ENCODE measurements around the gene HEMK1.

HEMK1 gene

DNA sequence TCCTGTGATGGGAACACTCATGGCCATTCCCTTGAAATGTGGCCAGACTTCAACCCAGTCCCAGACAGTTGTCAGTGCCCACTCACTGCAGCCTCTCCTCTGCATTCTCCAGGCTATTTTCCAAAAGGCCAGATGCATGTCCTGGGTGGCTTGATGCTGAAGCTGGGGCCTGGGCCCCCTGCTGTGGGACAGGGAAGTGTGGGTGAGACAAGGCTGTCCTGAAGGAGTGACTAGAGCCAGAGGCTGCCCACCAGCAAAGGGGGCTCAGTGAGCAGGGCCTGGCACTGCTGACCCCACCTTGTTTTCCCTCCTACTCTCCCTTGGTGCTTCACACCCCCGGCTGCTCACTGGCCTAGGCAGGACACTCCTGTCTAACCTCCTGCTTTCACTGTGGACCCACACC is 30.4 kb downstream of the HEMK1 start:
- Histone ChIP-seq H3K27me3 (ENCODE audit: control insufficient read depth, low read length) (peaks cover 11% of the 10 kb centered on the region; the same call in 1 of the 2 replicates), H3K27ac (ENCODE audit: low read depth, low read length) (no peak overlapping the region), H3K36me3 (ENCODE audit: control insufficient read depth, low read length) (no peaks in the 10 kb centered on the region), H3K9me3 (ENCODE audit: control insufficient read depth, insufficient read depth, low read length) (no peaks in the 10 kb centered on the region), H3K4me2 (ENCODE audit: low read length) (no peak overlapping the region), H4K20me1 (ENCODE audit: control insufficient read depth, insufficient read depth, low read depth, low read length) (no peaks in the 10 kb centered on the region), H3F3A (ENCODE audit: control insufficient read depth, insufficient read depth) (no peaks in the 10 kb centered on the region), H3K79me2 (ENCODE audit: control insufficient read depth, low read length) (no peaks in the 10 kb centered on the region), H3K9me2 (replicated peaks; ENCODE audit: control insufficient read depth, low read length) (no peaks in the 10 kb centered on the region), H3K4me3 (ENCODE audit: low read length) (no peak overlapping the region), H3K4me1 (ENCODE audit: control insufficient read depth, low read length) (no peaks in the 10 kb centered on the region)
- no peak for TF ChIP-seq EZH2phosphoT487 (IDR thresholded peaks at IDR 0.05; ENCODE audit: borderline replicate concordance, low read length)

DNA sequence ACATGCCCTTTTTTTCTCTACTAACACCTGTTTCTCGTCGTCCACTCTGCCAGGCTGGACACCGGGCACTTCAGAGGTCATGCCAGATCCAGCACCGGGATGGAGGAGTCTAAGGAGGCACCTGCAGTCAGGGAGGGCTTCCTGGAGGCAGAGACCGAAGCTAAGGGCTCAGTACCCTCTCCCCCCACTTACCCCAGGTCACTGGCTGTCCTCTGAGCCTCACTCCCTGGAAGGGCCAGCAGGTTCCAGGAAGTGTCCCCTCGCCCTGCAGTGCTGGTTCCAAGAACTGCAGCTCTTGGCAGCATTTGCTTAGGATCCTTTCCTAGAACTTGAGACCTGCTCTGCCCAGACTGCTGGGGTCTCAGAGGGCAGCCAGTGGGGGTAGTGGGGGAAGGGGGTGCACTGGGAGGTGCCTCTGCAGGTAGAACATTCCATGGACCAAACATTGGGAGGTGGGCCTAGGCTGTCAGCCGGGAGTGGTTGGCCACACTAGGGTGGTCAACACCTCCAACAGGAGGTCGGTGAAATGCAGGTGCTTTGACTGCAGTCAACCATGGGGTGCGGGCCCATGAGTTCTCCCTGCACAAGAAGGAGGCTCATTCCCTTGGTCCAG is 30.9 kb downstream of the HEMK1 start:
- Histone ChIP-seq H3K27ac (ENCODE audit: low read depth, low read length) (no peak overlapping the region), H3K9me3 (ENCODE audit: control insufficient read depth, insufficient read depth, low read length) (no peaks in the 10 kb centered on the region), H3K4me2 (ENCODE audit: low read length) (no peak overlapping the region), H3K9me2 (replicated peaks; ENCODE audit: control insufficient read depth, low read length) (no peaks in the 10 kb centered on the region), H3K4me3 (ENCODE audit: low read length) (no peak overlapping the region), H3K27me3 (ENCODE audit: control insufficient read depth, low read length) (peaks cover 16% of the 10 kb centered on the region; the same call in 1 of the 2 replicates), H3K4me1 (ENCODE audit: control insufficient read depth, low read length) (no peaks in the 10 kb centered on the region), H4K20me1 (ENCODE audit: control insufficient read depth, insufficient read depth, low read depth, low read length) (no peaks in the 10 kb centered on the region), H3K79me2 (ENCODE audit: control insufficient read depth, low read length) (no peaks in the 10 kb centered on the region), H3K36me3 (ENCODE audit: control insufficient read depth, low read length) (no peaks in the 10 kb centered on the region), H3F3A (ENCODE audit: control insufficient read depth, insufficient read depth) (no peaks in the 10 kb centered on the region)
- TF ChIP-seq, protein P1, sequence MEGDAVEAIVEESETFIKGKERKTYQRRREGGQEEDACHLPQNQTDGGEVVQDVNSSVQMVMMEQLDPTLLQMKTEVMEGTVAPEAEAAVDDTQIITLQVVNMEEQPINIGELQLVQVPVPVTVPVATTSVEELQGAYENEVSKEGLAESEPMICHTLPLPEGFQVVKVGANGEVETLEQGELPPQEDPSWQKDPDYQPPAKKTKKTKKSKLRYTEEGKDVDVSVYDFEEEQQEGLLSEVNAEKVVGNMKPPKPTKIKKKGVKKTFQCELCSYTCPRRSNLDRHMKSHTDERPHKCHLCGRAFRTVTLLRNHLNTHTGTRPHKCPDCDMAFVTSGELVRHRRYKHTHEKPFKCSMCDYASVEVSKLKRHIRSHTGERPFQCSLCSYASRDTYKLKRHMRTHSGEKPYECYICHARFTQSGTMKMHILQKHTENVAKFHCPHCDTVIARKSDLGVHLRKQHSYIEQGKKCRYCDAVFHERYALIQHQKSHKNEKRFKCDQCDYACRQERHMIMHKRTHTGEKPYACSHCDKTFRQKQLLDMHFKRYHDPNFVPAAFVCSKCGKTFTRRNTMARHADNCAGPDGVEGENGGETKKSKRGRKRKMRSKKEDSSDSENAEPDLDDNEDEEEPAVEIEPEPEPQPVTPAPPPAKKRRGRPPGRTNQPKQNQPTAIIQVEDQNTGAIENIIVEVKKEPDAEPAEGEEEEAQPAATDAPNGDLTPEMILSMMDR (IDR thresholded peaks at IDR 0.05; ENCODE audit: low read depth, low read length, poor library complexity, severe bottlenecking) = no peak
- TF ChIP-seq EZH2phosphoT487 (IDR thresholded peaks at IDR 0.05; ENCODE audit: borderline replicate concordance, low read length) = no peak

DNA sequence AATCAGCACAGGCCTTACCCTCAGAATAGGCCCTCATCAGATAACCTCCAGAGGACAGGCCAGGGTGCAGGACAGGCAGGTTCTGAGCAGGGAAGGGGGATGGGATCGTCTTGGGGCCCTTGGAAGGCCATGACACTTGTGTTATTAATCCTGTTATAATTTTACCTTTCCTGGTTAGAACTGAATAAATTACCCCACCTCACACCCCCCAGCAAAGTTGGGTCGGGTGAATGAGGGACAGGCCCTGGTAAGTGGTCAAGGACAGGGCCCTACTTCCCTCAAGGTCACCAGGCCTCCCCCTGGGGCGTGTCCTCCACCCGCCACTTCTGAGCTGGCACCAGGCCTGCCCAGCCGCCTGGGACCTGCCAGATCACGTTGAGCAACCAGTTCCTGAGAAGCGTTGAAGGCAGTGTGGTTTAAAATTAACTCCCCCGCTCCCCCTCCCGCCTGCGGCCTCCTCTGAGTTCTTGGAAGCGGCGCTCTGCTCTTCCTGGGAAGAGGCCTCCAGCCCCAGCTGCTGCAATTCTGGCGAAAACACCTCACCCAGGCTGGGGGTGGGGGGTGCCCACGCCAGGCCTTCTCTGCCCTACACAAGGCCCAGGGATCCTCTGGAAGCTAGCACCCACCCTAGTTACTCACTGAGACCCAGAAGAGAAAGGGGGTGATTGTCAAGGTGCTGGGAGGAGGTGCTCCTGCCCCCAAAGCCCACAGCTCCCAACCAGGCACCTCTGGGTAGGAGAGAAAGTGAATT is 31.7 kb downstream of the HEMK1 start:
- H4K20me1 ChIP-seq (ENCODE audit: control insufficient read depth, insufficient read depth, low read depth, low read length) = no peaks in the 10 kb centered on the region
- H3K9me3 ChIP-seq (ENCODE audit: control insufficient read depth, insufficient read depth, low read length) = no peaks in the 10 kb centered on the region
- H3K79me2 ChIP-seq (ENCODE audit: control insufficient read depth, low read length) = no peaks in the 10 kb centered on the region
- H3K4me1 ChIP-seq (ENCODE audit: control insufficient read depth, low read length) = no peaks in the 10 kb centered on the region
- no peak overlapping the region for H3K27ac ChIP-seq (ENCODE audit: low read depth, low read length)
- no peaks in the 10 kb centered on the region for H3F3A ChIP-seq (ENCODE audit: control insufficient read depth, insufficient read depth)
- no peak overlapping the region for H3K4me2 ChIP-seq (ENCODE audit: low read length)
- no peak overlapping the region for H3K4me3 ChIP-seq (ENCODE audit: low read length)
- no peaks in the 10 kb centered on the region for H3K9me2 ChIP-seq (replicated peaks; ENCODE audit: control insufficient read depth, low read length)
- H3K36me3 ChIP-seq (ENCODE audit: control insufficient read depth, low read length) = no peaks in the 10 kb centered on the region
- H3K27me3 ChIP-seq (ENCODE audit: control insufficient read depth, low read length) = peaks cover 24% of the 10 kb centered on the region; the same call in 1 of the 2 replicates
- TF ChIP-seq, protein P1 (IDR thresholded peaks at IDR 0.05; ENCODE audit: low read depth, low read length, poor library complexity, severe bottlenecking) = no peak
- TF ChIP-seq EZH2phosphoT487 (IDR thresholded peaks at IDR 0.05; ENCODE audit: borderline replicate concordance, low read length) = no peak

DNA sequence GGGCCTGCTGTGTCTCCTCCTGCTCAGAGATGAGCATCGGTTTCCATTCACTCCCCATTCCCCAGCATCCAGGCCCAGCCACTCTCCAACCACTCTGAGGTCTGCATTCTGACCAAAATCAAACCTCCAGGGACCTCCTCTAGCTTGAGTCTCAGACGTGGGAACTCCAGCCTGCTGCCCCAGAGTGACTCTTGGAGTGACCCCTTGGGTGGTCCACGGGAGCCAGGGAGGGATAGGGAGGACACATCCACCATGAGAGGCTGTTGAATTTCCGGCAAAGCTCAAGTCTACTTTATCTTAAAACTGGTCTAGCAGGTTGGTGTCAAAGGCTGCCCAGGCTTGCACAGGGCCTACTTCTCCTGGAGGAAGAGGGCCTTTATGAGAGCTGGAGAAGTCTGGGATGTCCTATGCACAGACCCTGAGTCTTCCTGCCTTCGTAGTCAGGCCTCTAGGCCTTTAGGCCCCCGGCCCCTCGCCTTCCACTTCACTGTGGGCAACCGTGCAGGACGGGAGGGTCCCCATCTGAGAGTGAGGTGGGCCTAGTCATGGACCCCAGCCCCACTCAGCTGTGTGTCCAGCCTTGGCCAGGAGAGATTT is 33.4 kb downstream of the HEMK1 start:
- Histone ChIP-seq H3K27ac (ENCODE audit: low read depth, low read length) (no peak overlapping the region), H3F3A (ENCODE audit: control insufficient read depth, insufficient read depth) (no peaks in the 10 kb centered on the region), H3K4me2 (ENCODE audit: low read length) (no peak overlapping the region), H3K9me2 (replicated peaks; ENCODE audit: control insufficient read depth, low read length) (no peaks in the 10 kb centered on the region), H3K36me3 (ENCODE audit: control insufficient read depth, low read length) (no peaks in the 10 kb centered on the region), H3K4me1 (ENCODE audit: control insufficient read depth, low read length) (no peaks in the 10 kb centered on the region), H3K79me2 (ENCODE audit: control insufficient read depth, low read length) (no peaks in the 10 kb centered on the region), H3K27me3 (ENCODE audit: control insufficient read depth, low read length) (peaks cover 31% of the 10 kb centered on the region; the same call in 1 of the 2 replicates), H3K4me3 (ENCODE audit: low read length) (no peak overlapping the region), H3K9me3 (ENCODE audit: control insufficient read depth, insufficient read depth, low read length) (no peaks in the 10 kb centered on the region), H4K20me1 (ENCODE audit: control insufficient read depth, insufficient read depth, low read depth, low read length) (no peaks in the 10 kb centered on the region)
- TF ChIP-seq, protein P1 (IDR thresholded peaks at IDR 0.05; ENCODE audit: low read depth, low read length, poor library complexity, severe bottlenecking) = no peak
- TF ChIP-seq EZH2phosphoT487 (IDR thresholded peaks at IDR 0.05; ENCODE audit: borderline replicate concordance, low read length) = no peak

Measured in DOHH2 (cell line).